Mesenchymal stem cell (in vitro differentiated cells and primary cell): ENCODE measurements around the gene CHRNA4.
A peak's percentile ranks its signal among the peaks of the same experiment; 100 is the strongest.

Experiments
- DNase-seq: peaks from one replicate; pipeline ENCODE4 v3.0.0-alpha.2; 2013
- H2AFZ ChIP-seq: one replicate; pipeline ENCODE4 v1.6.1; 2013; ENCODE audit warnings: low read depth, mild to moderate bottlenecking, control low read depth, inconsistent platforms, low read length, moderate library complexity
- H2AK5ac ChIP-seq: 2 replicates; pipeline ENCODE4 v1.6.1; 2013; ENCODE audit warnings: low read length, moderate library complexity, mild to moderate bottlenecking, inconsistent platforms; ENCODE audit not compliant: severe bottlenecking
- H2BK120ac ChIP-seq: one replicate; pipeline ENCODE4 v1.6.1; 2013; ENCODE audit warnings: low read depth, mild to moderate bottlenecking, inconsistent platforms, low read length, moderate library complexity
- H2BK12ac ChIP-seq, 2 experiments: one replicate each; pipeline ENCODE4 v1.6.1; 2013; ENCODE audit warnings: inconsistent platforms in 2 of 2, low read length in 2 of 2, mild to moderate bottlenecking in 2 of 2, moderate library complexity in 2 of 2, control low read depth in 1 of 2
- H2BK15ac ChIP-seq: one replicate; pipeline ENCODE4 v1.6.1; 2013; ENCODE audit warnings: mild to moderate bottlenecking, low read depth, inconsistent platforms; ENCODE audit not compliant: poor library complexity, severe bottlenecking
- H2BK5ac ChIP-seq: 2 replicates; pipeline ENCODE4 v1.6.1; 2013; ENCODE audit warnings: low read depth, mild to moderate bottlenecking, low read length, control low read depth, inconsistent platforms; ENCODE audit not compliant: poor library complexity, severe bottlenecking
- H3K14ac ChIP-seq, 2 experiments: one replicate each; pipeline ENCODE4 v1.6.1; 2013; ENCODE audit warnings: inconsistent platforms in 2 of 2, low read length in 2 of 2, control low read depth in 1 of 2, mild to moderate bottlenecking in 1 of 2, moderate library complexity in 1 of 2
- H3K18ac ChIP-seq, 2 experiments: one replicate each; pipeline ENCODE4 v1.6.1; 2013; ENCODE audit warnings: inconsistent platforms in 2 of 2, low read length in 2 of 2, control low read depth in 1 of 2, low read depth in 1 of 2, mild to moderate bottlenecking in 1 of 2
- H3K23ac ChIP-seq, 2 experiments: one replicate each; pipeline ENCODE4 v1.6.1; 2013; ENCODE audit warnings: inconsistent platforms in 2 of 2, low read length in 2 of 2, mild to moderate bottlenecking in 2 of 2, moderate library complexity in 2 of 2, control low read depth in 1 of 2
- H3K27ac ChIP-seq: 2 replicates; pipeline ENCODE4 v1.5.1; 2013; ENCODE audit warnings: mild to moderate bottlenecking, moderate library complexity, low read length, control low read depth, inconsistent platforms; ENCODE audit not compliant: poor library complexity, severe bottlenecking
- H3K27me3 ChIP-seq, 2 experiments: 2 replicates each; pipeline versions ENCODE4 v1.6.1 to v1.7.0; 2013; ENCODE audit warnings: low read length in 2 of 2, mild to moderate bottlenecking in 2 of 2, moderate library complexity in 2 of 2, control low read depth in 1 of 2, inconsistent platforms in 1 of 2; ENCODE audit not compliant: control insufficient read depth in 1 of 2, insufficient read depth in 1 of 2
- H3K36me3 ChIP-seq, 2 experiments: 2 replicates each; pipeline versions ENCODE4 v1.6.1 to v1.7.0; 2013; ENCODE audit warnings: low read length in 2 of 2, control low read depth in 1 of 2, inconsistent platforms in 1 of 2, low read depth in 1 of 2, mild to moderate bottlenecking in 1 of 2; ENCODE audit not compliant: insufficient read depth in 2 of 2, control insufficient read depth in 1 of 2
- H3K4ac ChIP-seq, 2 experiments: one replicate each; pipeline ENCODE4 v1.6.1; 2013; ENCODE audit warnings: inconsistent platforms in 2 of 2, low read length in 2 of 2, mild to moderate bottlenecking in 2 of 2, moderate library complexity in 2 of 2, control low read depth in 1 of 2, low read depth in 1 of 2
- H3K4me1 ChIP-seq: 2 replicates; pipeline ENCODE4 v1.6.1; 2013; ENCODE audit warnings: low read depth, low read length, control low read depth; ENCODE audit not compliant: control insufficient read depth, insufficient read depth
- H3K4me2 ChIP-seq: 2 replicates; pipeline ENCODE4 v1.6.1; 2013; ENCODE audit warnings: low read length, mild to moderate bottlenecking, inconsistent platforms; ENCODE audit not compliant: poor library complexity, severe bottlenecking
- H3K4me3 ChIP-seq, 2 experiments: 2 replicates each; pipeline versions ENCODE4 v1.5.1 to v1.7.0; 2013; ENCODE audit warnings: low read length in 2 of 2, mild to moderate bottlenecking in 2 of 2, control low read depth in 1 of 2, low read depth in 1 of 2; ENCODE audit not compliant: insufficient read depth in 1 of 2
- H3K79me1 ChIP-seq: replicated peaks from 2 replicates; pipeline ENCODE4 v1.6.1; 2013; ENCODE audit warnings: mild to moderate bottlenecking, control low read depth, low read length, inconsistent platforms; ENCODE audit not compliant: poor library complexity, severe bottlenecking
- H3K9ac ChIP-seq: 2 replicates; pipeline ENCODE4 v1.7.0; 2013; ENCODE audit warnings: mild to moderate bottlenecking, low read length, moderate library complexity
- H3K9me3 ChIP-seq: 2 replicates; pipeline ENCODE4 v1.7.0; 2013; ENCODE audit warnings: mild to moderate bottlenecking, low read length; ENCODE audit not compliant: control insufficient read depth
- H4K8ac ChIP-seq: one replicate; pipeline ENCODE4 v1.6.1; 2013; ENCODE audit warnings: inconsistent platforms, mild to moderate bottlenecking, low read length, moderate library complexity
- H4K91ac ChIP-seq: one replicate; pipeline ENCODE4 v1.6.1; 2013; ENCODE audit warnings: mild to moderate bottlenecking, low read length, inconsistent platforms
- WGBS: methylation state at CpG from one replicate; pipeline ENCODE4 v1.1.7; 2013; ENCODE audit warnings: mixed read lengths; 5-methylcytosine and 5-hydroxymethylcytosine counted together

The CHRNA4 gene

DNA sequence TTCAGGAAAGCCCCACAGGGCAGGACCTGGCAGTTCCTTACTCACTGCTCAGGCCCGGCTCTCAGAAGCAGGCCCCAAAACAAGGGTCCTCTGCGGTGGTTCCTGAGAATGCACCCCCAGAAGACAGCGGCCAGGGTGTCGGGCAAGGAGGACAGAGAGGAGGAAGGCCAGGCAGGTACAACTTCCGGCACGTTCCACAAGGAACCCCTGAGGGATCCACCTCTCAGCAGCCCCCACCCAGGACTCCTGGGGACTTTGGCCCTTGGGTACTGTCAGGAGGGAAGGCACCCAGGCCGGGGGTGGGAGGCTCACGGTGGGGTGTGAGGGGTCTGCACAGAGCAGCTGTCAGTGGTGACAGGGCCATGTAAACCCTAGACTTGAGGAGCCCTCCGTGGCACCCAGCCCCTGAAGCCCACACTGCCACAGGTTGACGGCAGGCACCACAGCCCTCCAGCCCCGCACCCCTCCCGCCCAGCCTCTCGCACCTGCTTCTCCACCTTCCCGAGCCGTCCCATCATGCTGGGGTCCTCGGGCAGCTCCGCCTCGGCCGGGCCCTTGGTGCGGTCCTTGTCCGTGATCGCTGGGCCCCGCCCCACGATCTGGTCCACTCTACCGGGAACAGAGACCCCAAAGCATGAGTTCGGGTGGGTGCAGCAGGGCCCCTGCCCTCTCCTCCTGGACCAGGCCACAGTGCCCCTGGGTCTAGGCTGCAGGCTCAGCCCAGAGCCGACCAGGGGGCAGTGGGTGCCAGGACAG lies 47.0 kb upstream of the CHRNA4 start:
- Histone ChIP-seq H3K36me3 (no peaks in the 10 kb centered on the region), H3K14ac (no peak overlapping the region), H3K4ac (no peak overlapping the region), H3K79me1 (no peaks in the 10 kb centered on the region), H3K9me3 (no peaks in the 10 kb centered on the region), H3K9ac (no peak overlapping the region), H3K27ac (no peak overlapping the region), H3K18ac (no peak overlapping the region), H4K8ac (no peak overlapping the region), H4K91ac (no peak overlapping the region), H2BK120ac (no peak overlapping the region), H3K4me3 (no peak overlapping the region), H2BK12ac (no peak overlapping the region), H2AFZ (no peak overlapping the region), H3K27me3 (peaks cover 0 to 41% of the 10 kb centered on the region in 2 experiments), H2BK5ac (no peak overlapping the region), H2BK15ac (no peak overlapping the region), H3K23ac (no peak overlapping the region), H2AK5ac (no peak overlapping the region), H3K4me2 (no peak overlapping the region), H3K4me1 (peaks cover 4% of the 10 kb centered on the region)
- whole genome bisulfite sequencing: 91% methylated on average over 25 of the region's 27 CpGs
- DNase-seq: no peak

DNA sequence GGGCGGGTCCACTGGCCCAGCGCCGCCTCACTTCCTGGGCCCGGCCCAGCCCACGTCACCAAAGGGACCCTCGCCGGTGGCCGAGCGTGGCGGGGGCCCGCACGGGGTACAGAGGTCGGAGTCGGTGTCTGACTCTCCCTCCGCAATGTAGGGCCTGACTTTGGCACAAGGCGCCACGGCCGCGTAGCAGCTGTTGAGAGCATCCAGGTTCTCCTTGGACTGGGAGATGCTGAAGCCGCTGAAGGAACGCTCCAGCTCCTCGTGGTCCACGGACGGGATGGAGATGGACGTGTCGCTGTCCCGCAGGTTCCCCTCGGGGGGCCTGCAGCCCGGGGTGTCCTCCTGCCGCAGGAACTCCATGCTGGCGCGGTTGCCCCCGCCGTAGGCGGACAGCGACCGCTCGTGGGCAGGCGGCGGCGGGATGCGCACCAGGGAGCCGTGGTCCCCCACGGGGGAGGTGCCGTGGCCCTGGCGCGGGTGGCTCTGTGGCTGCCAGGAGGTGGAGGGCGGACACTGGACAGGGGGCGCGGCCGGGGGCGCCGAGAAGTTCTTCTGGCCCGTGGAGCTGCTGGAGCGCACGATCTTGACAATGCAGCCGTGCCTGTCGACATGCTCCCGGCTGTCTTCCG lies 45.6 kb upstream of the CHRNA4 start:
- no peak overlapping the region for H3K14ac ChIP-seq
- H2BK120ac ChIP-seq: no peak overlapping the region
- no peak overlapping the region for H3K4me2 ChIP-seq
- peak overlapping the region in 1 of 2 experiments; percentile 16 for H3K4me3 ChIP-seq
- no peak overlapping the region for H2AK5ac ChIP-seq
- no peak overlapping the region for H3K23ac ChIP-seq
- H3K9ac ChIP-seq: no peak overlapping the region
- WGBS: 93% methylated on average over 60 of the region's 60 CpGs
- no peaks in the 10 kb centered on the region for H3K9me3 ChIP-seq
- DNase-seq: no peak
- H3K4ac ChIP-seq: no peak overlapping the region
- no peak overlapping the region for H3K18ac ChIP-seq
- H3K27ac ChIP-seq: no peak overlapping the region
- no peak overlapping the region for H2BK15ac ChIP-seq
- H3K79me1 ChIP-seq: no peaks in the 10 kb centered on the region
- H2BK12ac ChIP-seq: no peak overlapping the region
- no peak overlapping the region for H2AFZ ChIP-seq
- no peaks in the 10 kb centered on the region for H3K36me3 ChIP-seq
- no peak overlapping the region for H4K91ac ChIP-seq
- peaks cover 4% of the 10 kb centered on the region for H3K4me1 ChIP-seq
- no peak overlapping the region for H4K8ac ChIP-seq
- H3K27me3 ChIP-seq: peaks cover 0 to 39% of the 10 kb centered on the region in 2 experiments
- no peak overlapping the region for H2BK5ac ChIP-seq

DNA sequence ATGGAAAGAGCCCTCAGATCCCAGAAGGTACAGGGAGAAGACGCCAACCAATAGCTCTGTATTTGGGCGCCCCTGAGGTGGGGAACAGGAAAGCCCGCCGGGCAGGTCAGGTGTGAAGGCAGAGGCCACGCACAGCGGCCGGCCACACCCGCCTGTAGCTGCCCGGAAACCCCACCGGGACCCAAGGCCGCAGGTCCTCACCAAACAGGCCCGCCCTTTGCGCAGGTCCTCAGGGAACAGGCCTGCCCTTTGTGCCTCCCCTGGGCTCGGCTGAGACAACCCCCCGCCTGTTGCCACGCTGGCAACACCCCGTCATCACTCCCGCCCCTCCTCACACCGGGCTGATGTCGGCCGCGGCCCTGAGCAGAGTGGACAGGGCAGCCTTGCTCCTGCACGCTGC lies 44.9 kb upstream of the CHRNA4 start:
- Histone ChIP-seq H3K27me3 (peaks cover 0 to 35% of the 10 kb centered on the region in 2 experiments), H2BK5ac (no peak overlapping the region), H3K36me3 (no peaks in the 10 kb centered on the region), H2BK15ac (no peak overlapping the region), H3K9ac (no peak overlapping the region), H3K23ac (no peak overlapping the region), H3K18ac (no peak overlapping the region), H3K79me1 (no peaks in the 10 kb centered on the region), H3K4me3 (no peak overlapping the region), H3K14ac (no peak overlapping the region), H2AK5ac (no peak overlapping the region), H2AFZ (no peak overlapping the region), H3K27ac (no peak overlapping the region), H4K8ac (no peak overlapping the region), H3K4ac (no peak overlapping the region), H4K91ac (no peak overlapping the region), H3K9me3 (no peaks in the 10 kb centered on the region), H3K4me1 (peaks cover 4% of the 10 kb centered on the region), H3K4me2 (no peak overlapping the region), H2BK12ac (no peak overlapping the region), H2BK120ac (no peak overlapping the region)
- DNase-seq: no peak
- 90% methylated on average over 23 of the region's 23 CpGs for WGBS

DNA sequence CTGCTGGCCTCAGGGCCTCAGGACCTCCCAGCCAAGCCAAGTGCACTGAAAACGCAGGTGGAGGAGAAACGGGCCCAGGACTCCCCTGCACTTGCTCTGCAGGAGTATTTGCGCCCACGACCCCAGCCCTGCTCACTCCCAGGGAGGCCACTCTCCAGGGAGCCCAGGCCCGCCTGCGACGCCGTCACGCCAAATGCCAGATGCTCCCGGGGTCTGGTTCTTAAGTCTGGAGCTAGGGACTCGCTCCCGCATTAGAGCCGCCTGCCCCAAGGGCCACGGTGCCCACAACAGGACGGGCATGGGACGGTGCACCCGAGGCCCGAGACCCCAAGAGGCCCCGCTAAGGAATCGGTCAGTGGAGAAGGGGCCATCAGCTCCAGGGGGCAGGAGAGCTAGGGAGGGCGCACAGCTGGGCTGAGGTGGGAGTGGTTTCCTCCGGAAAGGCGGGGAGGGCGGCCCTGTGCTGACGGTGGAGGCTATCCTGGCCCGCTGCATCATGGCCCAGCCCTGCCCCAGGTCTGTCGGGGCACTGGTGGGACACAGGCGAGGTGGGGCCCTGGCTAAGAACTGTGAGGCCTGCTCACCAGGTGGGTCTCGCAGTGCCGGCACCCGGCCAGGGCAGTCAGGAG lies 44.1 kb upstream of the CHRNA4 start:
- Histone ChIP-seq H3K9ac (no peak overlapping the region), H3K79me1 (no peaks in the 10 kb centered on the region), H3K23ac (no peak overlapping the region), H4K8ac (no peak overlapping the region), H3K4me3 (no peak overlapping the region), H2BK15ac (no peak overlapping the region), H3K27ac (no peak overlapping the region), H3K14ac (no peak overlapping the region), H3K4me2 (no peak overlapping the region), H2AFZ (no peak overlapping the region), H2AK5ac (no peak overlapping the region), H3K9me3 (no peaks in the 10 kb centered on the region), H3K4me1 (peaks cover 4% of the 10 kb centered on the region), H2BK12ac (no peak overlapping the region), H2BK5ac (no peak overlapping the region), H4K91ac (no peak overlapping the region), H2BK120ac (no peak overlapping the region), H3K27me3 (peaks cover 0 to 27% of the 10 kb centered on the region in 2 experiments), H3K18ac (no peak overlapping the region), H3K4ac (no peak overlapping the region), H3K36me3 (no peaks in the 10 kb centered on the region)
- no peak for DNase-seq
- 81% methylated on average over 31 of the region's 31 CpGs for WGBS
